A549 (cell line): ENCODE measurements around the gene TBL1X. TPM values are rescaled to one million over a fixed set of nuclear protein-coding genes. Genes with fewer than 3 reads are reported as not detected.

Experiments used
- ATAC-seq, 2 experiments: fragments of 200-7000 bp in 1 of 2; fragments of >200 bp in 1 of 2; cut with Nextera tagmentation in 1 of 2; cut with Tn5 transposase in 1 of 2; 3 replicates each; pipeline versions ENCODE4 v1.8.0 to v1.9.1; 2018 to 2020; ENCODE audit warnings: mild to moderate bottlenecking in 1 of 2, moderate library complexity in 1 of 2
- CTCF ChIA-PET: fragments of 300-600 bp; sonication (Branson Sonifier 250); formaldehyde crosslinking; extraction: SDS; loops from one replicate; lab custom pipeline; 2021; ENCODE audit warnings: antibody characterized with exemption, inconsistent platforms; lab: Yijun Ruan, JAX
- POLR2A ChIA-PET: fragments of 350-600 bp; formaldehyde crosslinking; extraction: SDS; loops from one replicate; lab custom pipeline; 2021; ENCODE audit warnings: antibody characterized with exemption, inconsistent platforms; lab: Yijun Ruan, JAX
- DNase-seq, 2 experiments: peaks; one replicate each; pipeline versions ENCODE4 v3.0.0 to v3.0.0-alpha.2; 2011 to 2016; ENCODE audit warnings: low read depth in 1 of 2, low spot score in 1 of 2
- FAIRE-seq: peaks from 2 replicates; lab custom pipeline; 2011; peaks lifted over from hg19 to GRCh38; lab: Jason Lieb, UNC
- H3K27ac ChIP-seq, 2 experiments: fragments of >200 bp; sonication (Bioruptor Twin); formaldehyde crosslinking; 3 replicates each; pipeline ENCODE4 v1.5.1; 2016 to 2017
- H3K4me1 ChIP-seq: fragments of >200 bp; sonication (Bioruptor Twin); formaldehyde crosslinking; 3 replicates; pipeline ENCODE4 v1.6.1; 2016
- H3K4me2 ChIP-seq: fragments of >200 bp; sonication (Bioruptor Twin); formaldehyde crosslinking; 3 replicates; pipeline ENCODE4 v1.6.1; 2016
- H3K4me3 ChIP-seq: fragments of >200 bp; sonication (Bioruptor Twin); formaldehyde crosslinking; 3 replicates; pipeline ENCODE4 v1.5.1; 2016
- H3K9me3 ChIP-seq: fragments of >200 bp; sonication (Bioruptor Twin); formaldehyde crosslinking; 3 replicates; pipeline ENCODE4 v1.6.1; 2016
- BHLHE40 ChIP-seq: IDR thresholded peaks from 2 replicates; pipeline ENCODE4 v1.6.1; 2012; ENCODE audit warnings: low read depth, low read length, inconsistent platforms
- CBX2 ChIP-seq: fragments of 200-600 bp; sonication (generic); IDR thresholded peaks from 2 replicates; pipeline ENCODE4 v1.6.1; 2016; ENCODE audit warnings: low read depth, mild to moderate bottlenecking, borderline replicate concordance
- CBX8 ChIP-seq: fragments of 200-600 bp; sonication (generic); IDR thresholded peaks from 2 replicates; pipeline ENCODE4 v1.6.1; 2016
- CEBPB ChIP-seq, 2 experiments: fragments of >200 bp in 1 of 2; sonication (Bioruptor Twin) in 1 of 2; formaldehyde crosslinking in 1 of 2; IDR thresholded peaks; 2 replicates each; pipeline ENCODE4 v1.6.1; 2012 to 2016
- CHD4 ChIP-seq: fragments of 200-600 bp; sonication (generic); IDR thresholded peaks from 2 replicates; pipeline ENCODE4 v1.6.1; 2016; ENCODE audit warnings: antibody characterized with exemption, mild to moderate bottlenecking, borderline replicate concordance
- CTCF ChIP-seq: fragments of >200 bp; sonication (Bioruptor Twin); formaldehyde crosslinking; IDR thresholded peaks from 3 replicates; pipeline ENCODE4 v1.5.1; 2016
- ELK1 ChIP-seq: fragments of 150-350 bp; IDR thresholded peaks from 2 replicates; pipeline ENCODE4 v1.6.1; 2014; ENCODE audit warnings: low read depth, mild to moderate bottlenecking, low read length
- FOXS1 ChIP-seq: fragments of 250-450 bp; sonication (Bioruptor Pico); IDR thresholded peaks from 2 replicates; pipeline ENCODE4 v1.5.0; 2020; ENCODE audit warnings: mild to moderate bottlenecking, moderate library complexity
- GATA3 ChIP-seq: IDR thresholded peaks from 2 replicates; pipeline ENCODE4 v1.6.1; 2012; ENCODE audit warnings: borderline replicate concordance
- HDAC2 ChIP-seq: fragments of 200-600 bp; sonication (generic); IDR thresholded peaks from 2 replicates; pipeline ENCODE4 v1.6.1; 2016
- HES2 ChIP-seq: fragments of >200 bp; sonication (Bioruptor Twin); formaldehyde crosslinking; IDR thresholded peaks from 2 replicates; pipeline ENCODE4 v1.6.1; 2016
- JUN ChIP-seq, 2 experiments: fragments of >200 bp; sonication (Bioruptor Twin); formaldehyde crosslinking; IDR thresholded peaks; 2 replicates in 1 of 2; 3 replicates in 1 of 2; pipeline ENCODE4 v1.6.1; 2016 to 2017
- KDM1A ChIP-seq: fragments of 200-600 bp; sonication (generic); IDR thresholded peaks from 2 replicates; pipeline ENCODE4 v1.6.1; 2016; ENCODE audit warnings: low read depth, mild to moderate bottlenecking
- KDM5A ChIP-seq: fragments of 200-600 bp; sonication (generic); IDR thresholded peaks from 2 replicates; pipeline ENCODE4 v1.6.1; 2016; ENCODE audit warnings: antibody characterized with exemption, mild to moderate bottlenecking
- MAFK ChIP-seq: fragments of 450-650 bp; IDR thresholded peaks from 2 replicates; pipeline ENCODE4 v1.6.1; 2014; ENCODE audit not compliant: partially characterized antibody
- MAZ ChIP-seq: fragments of 150-350 bp; IDR thresholded peaks from 2 replicates; pipeline ENCODE4 v1.6.1; 2014; ENCODE audit warnings: antibody characterized with exemption, low read depth, low read length, borderline replicate concordance
- MYC ChIP-seq: IDR thresholded peaks from 2 replicates; pipeline ENCODE4 v1.6.1; 2012; ENCODE audit warnings: mild to moderate bottlenecking, inconsistent platforms, low read length, improper control_type of control experiment, borderline replicate concordance
- NPAS2 ChIP-seq: fragments of 250-450 bp; sonication (Bioruptor Pico); IDR thresholded peaks from 2 replicates; pipeline ENCODE4 v1.8.0; 2022; ENCODE audit warnings: mild to moderate bottlenecking, moderate library complexity, borderline replicate concordance
- PHF8 ChIP-seq: fragments of 200-600 bp; sonication (generic); IDR thresholded peaks from 2 replicates; pipeline ENCODE4 v1.6.1; 2016; ENCODE audit warnings: low read depth, mild to moderate bottlenecking, antibody characterized with exemption, moderate library complexity, borderline replicate concordance
- POLR2A ChIP-seq: IDR thresholded peaks from 2 replicates; pipeline ENCODE4 v1.6.1; 2012; ENCODE audit warnings: mild to moderate bottlenecking, low read length
- RFX5 ChIP-seq: fragments of 450-650 bp; IDR thresholded peaks from 2 replicates; pipeline ENCODE4 v1.7.1; 2014; ENCODE audit warnings: antibody characterized with exemption, mild to moderate bottlenecking, moderate library complexity
- SMC3 ChIP-seq: fragments of >200 bp; sonication (Bioruptor Twin); formaldehyde crosslinking; IDR thresholded peaks from 3 replicates; pipeline ENCODE4 v1.6.1; 2018; ENCODE audit warnings: inconsistent platforms
- SREBF2 ChIP-seq: fragments of 450-650 bp; IDR thresholded peaks from 2 replicates; pipeline ENCODE4 v1.6.1; 2014; ENCODE audit warnings: mild to moderate bottlenecking, moderate library complexity
- TP53 ChIP-seq: fragments of 250-450 bp; sonication (Bioruptor Pico); IDR thresholded peaks from 2 replicates; pipeline ENCODE4 v1.5.0; 2021; ENCODE audit warnings: mild to moderate bottlenecking, moderate library complexity
- ZC3H11A ChIP-seq: fragments of 450-650 bp; IDR thresholded peaks from 2 replicates; pipeline ENCODE4 v1.6.1; 2014; ENCODE audit warnings: antibody characterized with exemption, mild to moderate bottlenecking
- ZNF302 ChIP-seq: fragments of 250-450 bp; sonication (Bioruptor Pico); IDR thresholded peaks from 2 replicates; pipeline ENCODE4 v1.9.0; 2021; ENCODE audit warnings: inconsistent platforms, mild to moderate bottlenecking, moderate library complexity
- WGBS: methylation state at CpG from one replicate; pipeline ENCODE4 v1.1.6; 2017; ENCODE audit errors: missing lambda C conversion rate; 5-methylcytosine and 5-hydroxymethylcytosine counted together
- polyA plus RNA-seq, 4 experiments: library from polyadenylated mRNA; depleted of rRNA in 3 of 4; stranded (reverse); fragments of >200 nt; fragmentation: RNase III in 1 of 4; extraction: RNeasy Plus Mini Kit Qiagen cat#74134 plus additional on column Dnase treatment in 1 of 4; gene quantifications; 2 replicates in 3 of 4; 3 replicates in 1 of 4; pipeline ENCODE4 v1.2.3, GENCODE V29; 2011 to 2017

The TBL1X gene
- polyA plus RNA-seq, 2 of the 4 experiments (the other 2 are of a cell fraction): 14.6 to 18.0 TPM

- POLR2A ChIA-PET: no interaction called here
- WGBS: 86% methylated on average over 6 of the region's 6 CpGs
- no peaks in the 10 kb centered on the region for H3K9me3 ChIP-seq
- no peak overlapping the region for H3K4me2 ChIP-seq
- no peak for ATAC-seq
- H3K27ac ChIP-seq: no peak overlapping the region
- CTCF ChIA-PET: no interaction called here
- TF ChIP-seq KDM5A: no peak
- TF ChIP-seq ELK1: no peak
- no peak for TF ChIP-seq MYC
- no peak for TF ChIP-seq GATA3
- no peak for TF ChIP-seq HES2
- TF ChIP-seq CBX8: no peak
- TF ChIP-seq ZNF302 (CRISPR knock-in tag): no peak
- TF ChIP-seq SREBF2: no peak
- TF ChIP-seq CEBPB (IDR thresholded peaks at IDR 0.05): no peak
- no peak for TF ChIP-seq MAZ
- no peak for TF ChIP-seq TP53 (CRISPR knock-in tag)
- TF ChIP-seq KDM1A: no peak
- TF ChIP-seq POLR2A: no peak
- no peak for TF ChIP-seq ZC3H11A
- no peak for TF ChIP-seq FOXS1 (CRISPR knock-in tag)
- DNase-seq: no peak
- H3K4me1 ChIP-seq: no peaks in the 10 kb centered on the region
- FAIRE-seq: no peak
- no peak overlapping the region for H3K4me3 ChIP-seq
Observed at GRCh38 chrX:9664224-9664623, 199.4 kb downstream of the TBL1X start.

- no peak for FAIRE-seq
Observed at GRCh38 chrX:9665113-9665512, 200.3 kb downstream of the TBL1X start.

More at GRCh38 chrX:9665113-9665512, 200.3 kb downstream of the TBL1X start:
- POLR2A ChIA-PET: no interaction called here
- Histone ChIP-seq H3K4me2 (no peak overlapping the region), H3K27ac (no peak overlapping the region), H3K4me3 (no peak overlapping the region), H3K9me3 (no peaks in the 10 kb centered on the region), H3K4me1 (peaks cover 3% of the 10 kb centered on the region)
- CTCF ChIA-PET: no interaction called here
- TF ChIP-seq MAFK: no peak
- TF ChIP-seq NPAS2: no peak
- no peak for TF ChIP-seq HES2
- TF ChIP-seq HDAC2: no peak
- TF ChIP-seq BHLHE40: no peak
- TF ChIP-seq ZNF302 (CRISPR knock-in tag): no peak
- no peak for TF ChIP-seq CTCF
- TF ChIP-seq CHD4: no peak
- TF ChIP-seq PHF8: no peak
- no peak for TF ChIP-seq JUN (IDR thresholded peaks at IDR 0.05)
- no peak for TF ChIP-seq RFX5
- no peak for TF ChIP-seq MYC
- TF ChIP-seq SMC3: no peak
- no peak for TF ChIP-seq CBX2
- 89% methylated on average over 4 of the region's 4 CpGs for WGBS
- ATAC-seq (no peak), DNase-seq (no peak)
